ENCODE measurements around the gene FBN2.

Gene FBN2

GRCh38 chr5:128549496-128549895 lies 11.5 kb upstream of the FBN2 start:
- no peaks in the 10 kb centered on the region for H3K27me3 ChIP-seq (ENCODE audit: control insufficient read depth, insufficient read depth, low read length)
- no peaks in the 10 kb centered on the region for H3K9me3 ChIP-seq (ENCODE audit: control insufficient read depth, low read length)

GRCh38 chr5:128546658-128547281 lies 8.7 kb upstream of the FBN2 start:
- Histone ChIP-seq H3K4me1 (ENCODE audit: control insufficient read depth, insufficient read depth, low read length) (no peaks in the 10 kb centered on the region), H3K9me3 (ENCODE audit: control insufficient read depth, low read length) (no peaks in the 10 kb centered on the region), H3K27me3 (ENCODE audit: control insufficient read depth, insufficient read depth, low read length) (no peaks in the 10 kb centered on the region), H3K4me3 (ENCODE audit: low read length) (no peak overlapping the region), H3K36me3 (ENCODE audit: control insufficient read depth, insufficient read depth, low read length) (no peaks in the 10 kb centered on the region), H3K9ac (ENCODE audit: low read length) (no peak overlapping the region)

More at GRCh38 chr5:128549496-128549895, 11.5 kb upstream of the FBN2 start:
- Histone ChIP-seq H3K4me3 (ENCODE audit: low read length) (no peak overlapping the region), H3K4me1 (ENCODE audit: control insufficient read depth, insufficient read depth, low read length) (no peaks in the 10 kb centered on the region), H3K36me3 (ENCODE audit: control insufficient read depth, insufficient read depth, low read length) (no peaks in the 10 kb centered on the region), H3K9ac (ENCODE audit: low read length) (no peak overlapping the region)

GRCh38 chr5:128541385-128541784 lies 3.3 kb upstream of the FBN2 start:
- Histone ChIP-seq H3K4me3 (ENCODE audit: low read length) (no peak overlapping the region), H3K9me3 (ENCODE audit: control insufficient read depth, low read length) (no peaks in the 10 kb centered on the region), H3K4me1 (ENCODE audit: control insufficient read depth, insufficient read depth, low read length) (no peaks in the 10 kb centered on the region), H3K27me3 (ENCODE audit: control insufficient read depth, insufficient read depth, low read length) (peaks cover 30% of the 10 kb centered on the region), H3K36me3 (ENCODE audit: control insufficient read depth, insufficient read depth, low read length) (no peaks in the 10 kb centered on the region), H3K9ac (ENCODE audit: low read length) (no peak overlapping the region)

- Histone ChIP-seq H3K4me3 (ENCODE audit: low read length) (no peak overlapping the region), H3K9ac (ENCODE audit: low read length) (no peak overlapping the region), H3K4me1 (ENCODE audit: control insufficient read depth, insufficient read depth, low read length) (no peaks in the 10 kb centered on the region)
These were observed 989 bp upstream of the FBN2 start for GRCh38 chr5:128539038-128539429.

GRCh38 chr5:128538250-128539037 lies 399 bp upstream of the FBN2 start:
- Histone ChIP-seq H3K27me3 (ENCODE audit: control insufficient read depth, insufficient read depth, low read length) (peaks cover 46% of the 10 kb centered on the region), H3K9ac (ENCODE audit: low read length) (no peak overlapping the region), H3K9me3 (ENCODE audit: control insufficient read depth, low read length) (no peaks in the 10 kb centered on the region), H3K4me3 (ENCODE audit: low read length) (peak overlapping the region; percentile 14), H3K36me3 (ENCODE audit: control insufficient read depth, insufficient read depth, low read length) (no peaks in the 10 kb centered on the region), H3K4me1 (ENCODE audit: control insufficient read depth, insufficient read depth, low read length) (no peaks in the 10 kb centered on the region)

More at GRCh38 chr5:128539038-128539429, 989 bp upstream of the FBN2 start:
- no peaks in the 10 kb centered on the region for H3K36me3 ChIP-seq (ENCODE audit: control insufficient read depth, insufficient read depth, low read length)
- no peaks in the 10 kb centered on the region for H3K9me3 ChIP-seq (ENCODE audit: control insufficient read depth, low read length)
- peaks cover 46% of the 10 kb centered on the region for H3K27me3 ChIP-seq (ENCODE audit: control insufficient read depth, insufficient read depth, low read length)

GRCh38 chr5:128537221-128537999 lies 635 bp downstream of the FBN2 start:
- Histone ChIP-seq H3K4me3 (ENCODE audit: low read length) (peak overlapping the region; percentile 14), H3K9ac (ENCODE audit: low read length) (no peak overlapping the region), H3K27me3 (ENCODE audit: control insufficient read depth, insufficient read depth, low read length) (peaks cover 46% of the 10 kb centered on the region), H3K9me3 (ENCODE audit: control insufficient read depth, low read length) (no peaks in the 10 kb centered on the region), H3K4me1 (ENCODE audit: control insufficient read depth, insufficient read depth, low read length) (no peaks in the 10 kb centered on the region), H3K36me3 (ENCODE audit: control insufficient read depth, insufficient read depth, low read length) (no peaks in the 10 kb centered on the region)

- Histone ChIP-seq H3K9ac (ENCODE audit: low read length) (no peak overlapping the region), H3K4me1 (ENCODE audit: control insufficient read depth, insufficient read depth, low read length) (no peaks in the 10 kb centered on the region), H3K27me3 (ENCODE audit: control insufficient read depth, insufficient read depth, low read length) (peaks cover 46% of the 10 kb centered on the region), H3K4me3 (ENCODE audit: low read length) (no peak overlapping the region), H3K36me3 (ENCODE audit: control insufficient read depth, insufficient read depth, low read length) (no peaks in the 10 kb centered on the region), H3K9me3 (ENCODE audit: control insufficient read depth, low read length) (no peaks in the 10 kb centered on the region)
These were observed 1.5 kb downstream of the FBN2 start for GRCh38 chr5:128536254-128537220.

- Histone ChIP-seq H3K9me3 (ENCODE audit: control insufficient read depth, low read length) (no peaks in the 10 kb centered on the region), H3K4me1 (ENCODE audit: control insufficient read depth, insufficient read depth, low read length) (no peaks in the 10 kb centered on the region), H3K4me3 (ENCODE audit: low read length) (no peak overlapping the region), H3K27me3 (ENCODE audit: control insufficient read depth, insufficient read depth, low read length) (peaks cover 46% of the 10 kb centered on the region), H3K36me3 (ENCODE audit: control insufficient read depth, insufficient read depth, low read length) (no peaks in the 10 kb centered on the region), H3K9ac (ENCODE audit: low read length) (no peak overlapping the region)
These were observed 2.8 kb downstream of the FBN2 start for GRCh38 chr5:128535251-128535650.

GRCh38 chr5:128534726-128535125 lies 3.3 kb downstream of the FBN2 start:
- Histone ChIP-seq H3K9ac (ENCODE audit: low read length) (no peak overlapping the region), H3K9me3 (ENCODE audit: control insufficient read depth, low read length) (no peaks in the 10 kb centered on the region), H3K4me3 (ENCODE audit: low read length) (no peak overlapping the region), H3K4me1 (ENCODE audit: control insufficient read depth, insufficient read depth, low read length) (no peaks in the 10 kb centered on the region), H3K36me3 (ENCODE audit: control insufficient read depth, insufficient read depth, low read length) (no peaks in the 10 kb centered on the region), H3K27me3 (ENCODE audit: control insufficient read depth, insufficient read depth, low read length) (peaks cover 46% of the 10 kb centered on the region)

GRCh38 chr5:128532776-128533175 lies 5.3 kb downstream of the FBN2 start:
- no peaks in the 10 kb centered on the region for H3K36me3 ChIP-seq (ENCODE audit: control insufficient read depth, insufficient read depth, low read length)
- no peaks in the 10 kb centered on the region for H3K4me1 ChIP-seq (ENCODE audit: control insufficient read depth, insufficient read depth, low read length)
- no peak overlapping the region for H3K9ac ChIP-seq (ENCODE audit: low read length)
- H3K9me3 ChIP-seq (ENCODE audit: control insufficient read depth, low read length): no peaks in the 10 kb centered on the region
- H3K4me3 ChIP-seq (ENCODE audit: low read length): no peak overlapping the region
- H3K27me3 ChIP-seq (ENCODE audit: control insufficient read depth, insufficient read depth, low read length): peaks cover 29% of the 10 kb centered on the region

- Histone ChIP-seq H3K4me1 (ENCODE audit: control insufficient read depth, insufficient read depth, low read length) (no peaks in the 10 kb centered on the region), H3K4me3 (ENCODE audit: low read length) (no peak overlapping the region), H3K9me3 (ENCODE audit: control insufficient read depth, low read length) (no peaks in the 10 kb centered on the region), H3K9ac (ENCODE audit: low read length) (no peak overlapping the region), H3K27me3 (ENCODE audit: control insufficient read depth, insufficient read depth, low read length) (peaks cover 23% of the 10 kb centered on the region), H3K36me3 (ENCODE audit: control insufficient read depth, insufficient read depth, low read length) (no peaks in the 10 kb centered on the region)
These were observed 5.9 kb downstream of the FBN2 start for GRCh38 chr5:128532127-128532526.

Measured in mucosa of stomach (tissue), 1 donor.